Astrocyte (in vitro differentiated cells and primary cell): Measurements from ENCODE around the gene HFM1. TPM values are rescaled to one million over a fixed set of nuclear protein-coding genes. Genes with fewer than 3 reads are reported as not detected.

ENCODE experiments used
- DNase-seq: peaks from one replicate; pipeline ENCODE4 v3.0.0-alpha.2; 2010; ENCODE audit warnings: low read depth
- FAIRE-seq: peaks from 2 replicates; lab custom pipeline; 2011; peaks lifted over from hg19 to GRCh38; lab: Jason Lieb, UNC
- H2AFZ ChIP-seq: 2 replicates; pipeline ENCODE4 v1.6.0; 2012; ENCODE audit warnings: low read depth, low read length, inconsistent platforms
- H3K27ac ChIP-seq: 2 replicates; pipeline ENCODE4 v1.5.1; 2011; ENCODE audit warnings: low read depth, low read length, inconsistent platforms
- H3K27me3 ChIP-seq: 2 replicates; pipeline ENCODE4 v1.6.0; 2011; ENCODE audit warnings: low read length, inconsistent platforms; ENCODE audit not compliant: insufficient read depth
- H3K36me3 ChIP-seq: 2 replicates; pipeline ENCODE4 v1.5.1; 2011; ENCODE audit warnings: low read length, inconsistent platforms; ENCODE audit not compliant: insufficient read depth
- H3K4me1 ChIP-seq: 2 replicates; pipeline ENCODE4 v1.5.1; 2011; ENCODE audit warnings: low read length, inconsistent platforms; ENCODE audit not compliant: insufficient read depth
- H3K4me2 ChIP-seq: 2 replicates; pipeline ENCODE4 v1.6.0; 2012; ENCODE audit warnings: low read length, inconsistent platforms
- H3K4me3 ChIP-seq: 2 replicates; pipeline ENCODE4 v1.5.1; 2011; ENCODE audit warnings: low read depth, mild to moderate bottlenecking, low read length, inconsistent platforms; ENCODE audit not compliant: insufficient read depth
- H3K79me2 ChIP-seq: 2 replicates; pipeline ENCODE4 v1.6.0; 2012; ENCODE audit warnings: mild to moderate bottlenecking, low read length, inconsistent platforms; ENCODE audit not compliant: insufficient read depth
- H3K9ac ChIP-seq: 2 replicates; pipeline ENCODE4 v1.6.0; 2012; ENCODE audit warnings: mild to moderate bottlenecking, low read length, inconsistent platforms
- H3K9me3 ChIP-seq: 2 replicates; pipeline ENCODE4 v1.5.1; 2012; ENCODE audit warnings: low read depth, mild to moderate bottlenecking, low read length, inconsistent platforms; ENCODE audit not compliant: insufficient read depth
- H4K20me1 ChIP-seq: 2 replicates; pipeline ENCODE4 v1.6.0; 2012; ENCODE audit warnings: low read length, inconsistent platforms; ENCODE audit not compliant: insufficient read depth
- H3K27ac Mint-ChIP-seq: one replicate; pipeline ENCODE4 v1.8.0; 2021; ENCODE audit warnings: mild to moderate bottlenecking, mixed read lengths; ENCODE audit not compliant: unreplicated experiment
- H3K27me3 Mint-ChIP-seq: one replicate; pipeline ENCODE4 v1.8.0; 2021; ENCODE audit warnings: low read depth, mixed read lengths; ENCODE audit not compliant: unreplicated experiment
- H3K36me3 Mint-ChIP-seq: one replicate; pipeline ENCODE4 v1.8.0; 2021; ENCODE audit warnings: low read depth, mixed read lengths; ENCODE audit not compliant: unreplicated experiment
- H3K4me1 Mint-ChIP-seq: one replicate; pipeline ENCODE4 v1.8.0; 2021; ENCODE audit warnings: low read depth, mixed read lengths; ENCODE audit not compliant: unreplicated experiment
- H3K4me3 Mint-ChIP-seq: one replicate; pipeline ENCODE4 v1.8.0; 2021; ENCODE audit warnings: mild to moderate bottlenecking, moderate library complexity, mixed read lengths; ENCODE audit not compliant: unreplicated experiment
- H3K9me3 Mint-ChIP-seq: one replicate; pipeline ENCODE4 v1.8.0; 2021; ENCODE audit warnings: mild to moderate bottlenecking, mixed read lengths; ENCODE audit not compliant: unreplicated experiment
- EZH2 ChIP-seq: IDR thresholded peaks from 2 replicates; pipeline ENCODE4 v1.6.1; 2012; ENCODE audit warnings: mild to moderate bottlenecking, low read length, inconsistent platforms; ENCODE audit not compliant: insufficient read depth
- total RNA-seq: library from RNA; stranded (reverse); gene quantifications from 2 replicates; pipeline ENCODE4 v1.2.1, GENCODE V29; 2021
- TF ChIP-seq, protein P1 (sequence below): IDR thresholded peaks from 2 replicates; pipeline ENCODE4 v1.5.1; 2011; ENCODE audit warnings: low read depth, mild to moderate bottlenecking, inconsistent platforms, low read length, moderate library complexity; ENCODE audit not compliant: insufficient read depth

HFM1 gene
- total RNA-seq, 1 donor from 2014 or later = 0.39 TPM

DNA sequence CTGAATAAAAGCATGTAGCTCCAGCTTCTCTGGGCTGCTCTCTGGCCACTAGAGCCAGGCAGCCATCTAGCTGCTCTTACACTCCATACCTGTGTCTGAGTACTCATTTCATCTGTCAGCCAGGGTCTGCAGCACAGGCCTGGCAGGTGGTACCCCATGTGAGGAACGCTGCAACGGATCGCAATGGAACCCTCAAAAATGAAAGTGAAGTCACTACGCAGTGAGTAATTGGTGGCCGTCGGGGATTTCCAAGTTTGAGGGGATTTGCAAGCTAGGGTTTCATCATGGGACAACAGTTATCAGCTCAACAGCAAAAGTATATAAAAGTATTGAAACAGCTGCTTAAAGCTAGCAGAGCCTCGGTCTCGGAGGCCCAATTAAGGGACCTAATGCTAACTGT lies 186.7 kb downstream of the HFM1 start:
- Histone ChIP-seq H3K9ac (no peak overlapping the region), H3K36me3 (no peaks in the 10 kb centered on the region), H3K79me2 (no peaks in the 10 kb centered on the region), H3K4me2 (no peak overlapping the region), H3K27me3 (no peaks in the 10 kb centered on the region), H3K4me1 (no peaks in the 10 kb centered on the region), H3K27ac (no peak overlapping the region), H4K20me1 (no peaks in the 10 kb centered on the region), H2AFZ (no peak overlapping the region), H3K4me3 (no peak overlapping the region), H3K9me3 (no peaks in the 10 kb centered on the region)
- DNase-seq (no peak), FAIRE-seq (no peak)
- Mint-ChIP-seq H3K27ac (no peak overlapping the region), H3K9me3 (peaks cover 9% of the 10 kb centered on the region), H3K27me3 (peaks cover 2% of the 10 kb centered on the region), H3K36me3 (no peaks in the 10 kb centered on the region), H3K4me1 (no peaks in the 10 kb centered on the region), H3K4me3 (no peak overlapping the region)
- no peak for TF ChIP-seq EZH2
- TF ChIP-seq, protein P1, sequence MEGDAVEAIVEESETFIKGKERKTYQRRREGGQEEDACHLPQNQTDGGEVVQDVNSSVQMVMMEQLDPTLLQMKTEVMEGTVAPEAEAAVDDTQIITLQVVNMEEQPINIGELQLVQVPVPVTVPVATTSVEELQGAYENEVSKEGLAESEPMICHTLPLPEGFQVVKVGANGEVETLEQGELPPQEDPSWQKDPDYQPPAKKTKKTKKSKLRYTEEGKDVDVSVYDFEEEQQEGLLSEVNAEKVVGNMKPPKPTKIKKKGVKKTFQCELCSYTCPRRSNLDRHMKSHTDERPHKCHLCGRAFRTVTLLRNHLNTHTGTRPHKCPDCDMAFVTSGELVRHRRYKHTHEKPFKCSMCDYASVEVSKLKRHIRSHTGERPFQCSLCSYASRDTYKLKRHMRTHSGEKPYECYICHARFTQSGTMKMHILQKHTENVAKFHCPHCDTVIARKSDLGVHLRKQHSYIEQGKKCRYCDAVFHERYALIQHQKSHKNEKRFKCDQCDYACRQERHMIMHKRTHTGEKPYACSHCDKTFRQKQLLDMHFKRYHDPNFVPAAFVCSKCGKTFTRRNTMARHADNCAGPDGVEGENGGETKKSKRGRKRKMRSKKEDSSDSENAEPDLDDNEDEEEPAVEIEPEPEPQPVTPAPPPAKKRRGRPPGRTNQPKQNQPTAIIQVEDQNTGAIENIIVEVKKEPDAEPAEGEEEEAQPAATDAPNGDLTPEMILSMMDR = no peak

Other genes with a start within 250 kb of the HFM1 start
- 3.3 and 4.0 TPM in 2 replicates for gene CDC7, start 96.0 kb upstream of the HFM1 start, total RNA-seq